Gastrocnemius medialis (tissue), 4 donors: ENCODE results near the gene TYW1B.
"Not testable (repeated sequence)": the region's sequence is repeated elsewhere in the genome, so short reads cannot be mapped to it uniquely, and the experiment has no call there.

Source experiments
- CTCF ChIP-seq, 5 experiments: fragments of 450-650 bp in 3 of 5; fragments of 200-600 bp in 2 of 5; sonication (generic) in 2 of 5; IDR thresholded peaks in 4 of 5; conservative IDR thresholded peaks in 1 of 5; 1 replicate in 4 of 5; 2 replicates in 1 of 5; pipeline ENCODE4 v1.5.1; 2016 to 2019; ENCODE audit warnings: antibody characterized with exemption in 5 of 5, mild to moderate bottlenecking in 3 of 5, moderate library complexity in 3 of 5
- POLR2A ChIP-seq, 2 donors: fragments of 450-650 bp; IDR thresholded peaks; one replicate each; pipeline ENCODE4 v1.6.1; 2017; ENCODE audit warnings: antibody characterized with exemption in 2 of 2, mild to moderate bottlenecking in 2 of 2, moderate library complexity in 2 of 2

DNA sequence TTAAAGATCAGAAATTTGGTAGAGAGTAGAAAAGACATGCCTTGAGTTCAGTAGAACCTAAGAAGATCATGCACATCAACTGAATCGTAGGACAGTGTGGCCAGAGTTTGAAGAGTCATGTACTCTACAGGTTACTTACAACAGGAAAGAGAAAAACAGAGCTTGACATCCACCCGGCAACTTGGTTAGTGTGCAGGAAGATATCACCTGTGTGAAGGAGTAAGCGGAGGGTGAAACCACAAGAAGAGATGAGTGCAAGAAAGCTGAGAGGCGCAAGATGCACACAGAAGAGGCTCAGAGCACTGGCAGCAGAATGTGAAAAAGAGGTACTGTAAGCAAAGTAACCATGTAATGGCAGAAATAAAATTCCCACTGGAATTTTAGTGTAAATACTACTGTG is 179.4 kb downstream of the TYW1B start:
- TF ChIP-seq CTCF (IDR thresholded peaks at IDR 0.05 in 4 of 5, conservative IDR thresholded peaks at IDR 0.05 in 1 of 5); POLR2A (IDR thresholded peaks at IDR 0.05): not testable (repeated sequence)
